Testis (tissue), 2 donors: Measurements from ENCODE around the gene CCNL1.

Experiments
- POLR2A ChIP-seq: fragments of 450-650 bp; IDR thresholded peaks from one replicate; pipeline ENCODE4 v1.6.1; 2017; ENCODE audit warnings: antibody characterized with exemption, mild to moderate bottlenecking, moderate library complexity
- TF ChIP-seq, protein P1 (sequence below), 3 experiments: fragments of 450-650 bp in 2 of 3; fragments of 200-600 bp in 1 of 3; sonication (generic) in 1 of 3; IDR thresholded peaks; one replicate each; pipeline ENCODE4 v1.5.1; 2016 to 2019; ENCODE audit warnings: antibody characterized with exemption in 3 of 3, mild to moderate bottlenecking in 2 of 3, moderate library complexity in 1 of 3

DNA sequence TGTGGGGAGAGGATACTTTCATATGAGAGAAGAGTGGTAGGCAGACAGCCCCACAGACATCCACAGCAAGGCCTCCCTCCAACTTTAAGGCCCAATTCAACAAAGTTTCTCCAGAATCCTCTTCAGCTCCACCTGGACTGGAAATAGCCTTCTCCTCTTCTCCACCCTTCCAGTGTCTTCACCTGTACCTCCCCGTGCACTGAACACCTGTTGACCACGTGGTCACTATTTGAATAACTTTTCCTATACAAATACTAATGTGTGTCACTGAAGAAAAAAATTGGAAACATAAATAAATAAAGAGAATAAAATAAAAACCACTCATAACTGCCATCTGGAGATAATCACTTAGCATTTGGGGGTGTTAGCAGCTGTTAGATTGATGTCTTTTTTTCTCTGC, 52.9 kb downstream of the CCNL1 start:
- TF ChIP-seq, protein P1, sequence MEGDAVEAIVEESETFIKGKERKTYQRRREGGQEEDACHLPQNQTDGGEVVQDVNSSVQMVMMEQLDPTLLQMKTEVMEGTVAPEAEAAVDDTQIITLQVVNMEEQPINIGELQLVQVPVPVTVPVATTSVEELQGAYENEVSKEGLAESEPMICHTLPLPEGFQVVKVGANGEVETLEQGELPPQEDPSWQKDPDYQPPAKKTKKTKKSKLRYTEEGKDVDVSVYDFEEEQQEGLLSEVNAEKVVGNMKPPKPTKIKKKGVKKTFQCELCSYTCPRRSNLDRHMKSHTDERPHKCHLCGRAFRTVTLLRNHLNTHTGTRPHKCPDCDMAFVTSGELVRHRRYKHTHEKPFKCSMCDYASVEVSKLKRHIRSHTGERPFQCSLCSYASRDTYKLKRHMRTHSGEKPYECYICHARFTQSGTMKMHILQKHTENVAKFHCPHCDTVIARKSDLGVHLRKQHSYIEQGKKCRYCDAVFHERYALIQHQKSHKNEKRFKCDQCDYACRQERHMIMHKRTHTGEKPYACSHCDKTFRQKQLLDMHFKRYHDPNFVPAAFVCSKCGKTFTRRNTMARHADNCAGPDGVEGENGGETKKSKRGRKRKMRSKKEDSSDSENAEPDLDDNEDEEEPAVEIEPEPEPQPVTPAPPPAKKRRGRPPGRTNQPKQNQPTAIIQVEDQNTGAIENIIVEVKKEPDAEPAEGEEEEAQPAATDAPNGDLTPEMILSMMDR (IDR thresholded peaks at IDR 0.05), result no peak
- TF ChIP-seq POLR2A, result no peak
